Endothelial cell of umbilical vein (primary cell): ENCODE data around the gene PLXND1. TPM values are rescaled to one million over a fixed set of nuclear protein-coding genes. Genes with fewer than 3 reads are reported as not detected.

ENCODE experiments used
- BruUV-seq: library from RNA; stranded (reverse); fragments of 400-500 nt; replicated peaks from 2 replicates; lab custom pipeline; 2021; lab: Mats Ljungman, UMichigan
- CTCF ChIA-PET: fragments of 300-600, 350-600 bp; sonication (Branson Sonifier 250); formaldehyde crosslinking; loops from one replicate; lab custom pipeline; 2021; ENCODE audit warnings: antibody characterized with exemption, inconsistent platforms; lab: Charles Lee
- POLR2A ChIA-PET: fragments of 300-600, 350-600 bp; sonication (Branson Sonifier 250); formaldehyde crosslinking; loops from one replicate; lab custom pipeline; 2021; ENCODE audit warnings: antibody characterized with exemption, inconsistent platforms; lab: Charles Lee
- DNase-seq: peaks from one replicate; pipeline ENCODE4 v3.0.0-alpha.2; 2011; ENCODE audit warnings: low read depth, low spot score
- FAIRE-seq: peaks from 2 replicates; lab custom pipeline; 2011; peaks lifted over from hg19 to GRCh38; lab: Jason Lieb, UNC
- H2AFZ ChIP-seq: 2 replicates; pipeline ENCODE4 v1.6.0; 2012; ENCODE audit warnings: low read depth, low read length, control low read depth, inconsistent platforms
- H3K27ac ChIP-seq: 2 replicates; pipeline ENCODE4 v1.5.1; 2011; ENCODE audit warnings: low read depth, mild to moderate bottlenecking, control low read depth, low read length, moderate library complexity; ENCODE audit not compliant: insufficient read depth
- H3K27me3 ChIP-seq, 2 experiments: 2 replicates each; pipeline versions ENCODE4 v1.6.0 to v1.6.1; 2011; ENCODE audit warnings: low read length in 2 of 2, mixed read lengths in 1 of 2; ENCODE audit not compliant: control insufficient read depth in 2 of 2, insufficient read depth in 2 of 2
- H3K36me3 ChIP-seq, 2 experiments: 2 replicates in 1 of 2; 3 replicates in 1 of 2; pipeline ENCODE4 v1.5.1; 2011; ENCODE audit warnings: low read length in 2 of 2, mild to moderate bottlenecking in 1 of 2, moderate library complexity in 1 of 2; ENCODE audit not compliant: control insufficient read depth in 2 of 2, insufficient read depth in 2 of 2; ENCODE audit errors: extremely low read depth in 1 of 2
- H3K4me1 ChIP-seq: 3 replicates; pipeline ENCODE4 v1.5.1; 2011; ENCODE audit warnings: mild to moderate bottlenecking, low read length; ENCODE audit not compliant: control insufficient read depth, insufficient read depth; ENCODE audit errors: extremely low read depth
- H3K4me2 ChIP-seq: 2 replicates; pipeline ENCODE4 v1.6.1; 2011; ENCODE audit warnings: low read length, control low read depth, mixed read lengths; ENCODE audit not compliant: insufficient read depth
- H3K4me3 ChIP-seq, 3 experiments: fragments of 200-600 bp in 1 of 3; sonication (generic), shearing (Covaris generic) in 1 of 3; replicated peaks in 1 of 3; 2 replicates each; pipeline ENCODE4 v1.5.1; 2011 to 2016; ENCODE audit warnings: control low read depth in 3 of 3, low read length in 3 of 3, mild to moderate bottlenecking in 2 of 3, inconsistent platforms in 1 of 3, low read depth in 1 of 3, moderate library complexity in 1 of 3; ENCODE audit not compliant: insufficient read depth in 1 of 3
- H3K79me2 ChIP-seq: 2 replicates; pipeline ENCODE4 v1.6.0; 2012; ENCODE audit warnings: low read length, inconsistent platforms; ENCODE audit not compliant: control insufficient read depth, insufficient read depth
- H3K9ac ChIP-seq: replicated peaks from 2 replicates; pipeline ENCODE3; 2011; ENCODE audit warnings: low read length, control low read depth; ENCODE audit not compliant: insufficient read depth; ENCODE audit errors: extremely low read depth
- H3K9me1 ChIP-seq: replicated peaks from 3 replicates; pipeline ENCODE4 v1.6.0; 2011; ENCODE audit warnings: mild to moderate bottlenecking, low read length; ENCODE audit not compliant: control insufficient read depth, insufficient read depth; ENCODE audit errors: extremely low read depth
- H3K9me3 ChIP-seq: replicated peaks from 2 replicates; pipeline ENCODE4 v1.5.1; 2012; ENCODE audit warnings: low read length, inconsistent platforms; ENCODE audit not compliant: control insufficient read depth, insufficient read depth
- H4K20me1 ChIP-seq: replicated peaks from 2 replicates; pipeline ENCODE3; 2011; ENCODE audit warnings: mild to moderate bottlenecking, low read length; ENCODE audit not compliant: control insufficient read depth, insufficient read depth; ENCODE audit errors: extremely low read depth
- EZH2 ChIP-seq: IDR thresholded peaks from 2 replicates; pipeline ENCODE4 v1.6.1; 2012; ENCODE audit warnings: borderline replicate concordance, low read depth, mild to moderate bottlenecking, moderate library complexity, low read length, inconsistent platforms; ENCODE audit not compliant: severe bottlenecking
- MAX ChIP-seq: IDR thresholded peaks from 2 replicates; pipeline ENCODE4 v1.6.1; 2011; ENCODE audit not compliant: insufficient read depth, insufficient read length
- MYC ChIP-seq: IDR thresholded peaks from one replicate; pipeline ENCODE4 v1.6.1; 2011; ENCODE audit warnings: mild to moderate bottlenecking, low read depth, low read length
- POLR2A ChIP-seq: IDR thresholded peaks from 2 replicates; pipeline ENCODE4 v1.6.1; 2012; ENCODE audit warnings: low read depth, mild to moderate bottlenecking, control low read depth, low read length
- POLR2AphosphoS5 ChIP-seq: IDR thresholded peaks from 2 replicates; pipeline ENCODE4 v1.6.1; 2012; ENCODE audit warnings: low read depth, mild to moderate bottlenecking, control low read depth, low read length, moderate library complexity; ENCODE audit not compliant: insufficient read depth
- dilution Hi-C: fragments of 300-500 bp; cut with MboI; formaldehyde crosslinking; loops from one replicate; pipeline ENCODE4 v1.15.0; 2019; ENCODE audit warnings: low sequenced_read_pairs; ENCODE audit not compliant: extremely low pct_ligation_motif_present
- intact Hi-C: fragments of 100-400 bp; cut with micrococcal nuclease; formaldehyde crosslinking; loops from one replicate; pipeline ENCODE4 v1.10.0; 2022
- polyA plus RNA-seq, 4 experiments: library from polyadenylated mRNA; depleted of rRNA in 3 of 4; stranded (reverse) in 3 of 4; unstranded in 1 of 4; fragments of >200 nt; gene quantifications; 2 replicates each; pipeline versions ENCODE4 v1.2.1 to v1.2.3, GENCODE V29; 2011 to 2012; ENCODE audit warnings: missing spikeins in 1 of 4
- total RNA-seq: library from RNA; stranded (reverse); gene quantifications from 2 replicates; pipeline ENCODE4 v1.2.3, GENCODE V29; 2021

The PLXND1 gene
- total and polyA plus RNA-seq, 2 donors (not counting 3 experiments of a cell fraction or from before 2014, with no cell fraction given), result 300 to 834 TPM

- peaks cover 45 to 77% of the 10 kb centered on the region in 2 experiments for H3K36me3 ChIP-seq
- H3K4me3 ChIP-seq, result no peak overlapping the region
- H3K9ac ChIP-seq, result no peak overlapping the region
- no TSS peak for BruUV-seq
- ChIA-PET CTCF (interaction anchor here (0.7 kb wide), 1 partner anchor 82 kb away, joined by 3 read pairs; no protein-coding TSS in a partner anchor), POLR2A (no interaction called here)
- DNase-seq, result no peak
- no peaks in the 10 kb centered on the region for H3K9me1 ChIP-seq
- H3K9me3 ChIP-seq, result no peaks in the 10 kb centered on the region
- no peak for TF ChIP-seq EZH2
- H2AFZ ChIP-seq, result no peak overlapping the region
- dilution Hi-C loops (no loop called here), intact Hi-C loops (no loop called here)
- H4K20me1 ChIP-seq, result no peaks in the 10 kb centered on the region
- H3K4me2 ChIP-seq, result no peak overlapping the region
- H3K27me3 ChIP-seq, result no peaks in the 10 kb centered on the region
- H3K27ac ChIP-seq, result no peak overlapping the region
- no peak for FAIRE-seq
- H3K4me1 ChIP-seq, result peaks cover 10% of the 10 kb centered on the region
- no peaks in the 10 kb centered on the region for H3K79me2 ChIP-seq
These were observed 33.9 kb downstream of the PLXND1 start for GRCh38 chr3:129572603-129573002.

- TF ChIP-seq MAX, result no peak
- peak; percentile 37 for TF ChIP-seq POLR2A
- TF ChIP-seq MYC, result no peak
- TF ChIP-seq POLR2AphosphoS5, result peak; percentile 31
- Histone ChIP-seq H3K4me3 (no peak overlapping the region), H2AFZ (no peak overlapping the region), H3K27me3 (no peaks in the 10 kb centered on the region), H3K79me2 (no peaks in the 10 kb centered on the region), H3K36me3 (peaks cover 43 to 81% of the 10 kb centered on the region in 2 experiments), H3K9me3 (no peaks in the 10 kb centered on the region), H4K20me1 (no peaks in the 10 kb centered on the region), H3K4me2 (no peak overlapping the region), H3K9ac (no peak overlapping the region), H3K9me1 (no peaks in the 10 kb centered on the region), H3K27ac (no peak overlapping the region), H3K4me1 (peaks cover 5% of the 10 kb centered on the region)
- DNase-seq, result no peak
- dilution Hi-C loops (no loop called here), intact Hi-C loops (no loop called here)
- no TSS peak for BruUV-seq
- POLR2A ChIA-PET, result no interaction called here
- CTCF ChIA-PET, result interaction anchor here (0.7 kb wide), 1 partner anchor 82 kb away, joined by 3 read pairs; no protein-coding TSS in a partner anchor
- FAIRE-seq, result no peak
These were observed 34.6 kb downstream of the PLXND1 start for GRCh38 chr3:129571605-129572547.
